Measurements from ENCODE around the gene KLHL35.

DNA sequence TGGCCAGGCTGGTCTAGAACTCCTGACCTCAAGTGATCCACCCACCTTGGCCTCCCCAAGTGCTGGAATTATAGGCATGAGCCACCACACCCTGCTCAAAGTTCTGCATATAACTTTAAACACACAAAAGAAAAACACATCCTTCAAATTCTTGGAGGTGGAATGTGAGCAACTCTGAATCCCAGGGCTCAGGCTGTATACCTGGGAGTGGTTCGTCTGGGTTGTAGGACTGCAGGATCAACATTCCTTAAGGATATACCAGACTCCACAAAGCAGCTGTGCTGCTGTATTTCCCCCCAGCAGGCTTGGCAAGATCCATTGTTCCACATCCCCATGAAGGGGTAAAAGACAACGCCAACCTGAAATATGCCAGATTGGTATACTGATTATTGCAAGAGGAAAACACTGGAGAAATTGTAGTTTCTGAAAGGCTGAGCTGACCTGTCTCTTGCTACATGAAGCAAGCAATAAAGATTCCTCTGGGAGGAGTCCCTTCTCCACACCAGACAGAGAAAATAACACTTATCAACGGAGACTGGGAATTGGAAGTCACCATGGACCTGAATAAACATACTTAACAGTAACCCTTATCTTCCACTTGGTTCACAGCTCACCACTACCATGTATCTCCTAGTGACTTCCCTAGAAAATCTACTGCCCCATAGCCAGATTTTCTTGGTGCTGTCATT, 45.9 kb downstream of the KLHL35 start:
- TF ChIP-seq, protein P1, sequence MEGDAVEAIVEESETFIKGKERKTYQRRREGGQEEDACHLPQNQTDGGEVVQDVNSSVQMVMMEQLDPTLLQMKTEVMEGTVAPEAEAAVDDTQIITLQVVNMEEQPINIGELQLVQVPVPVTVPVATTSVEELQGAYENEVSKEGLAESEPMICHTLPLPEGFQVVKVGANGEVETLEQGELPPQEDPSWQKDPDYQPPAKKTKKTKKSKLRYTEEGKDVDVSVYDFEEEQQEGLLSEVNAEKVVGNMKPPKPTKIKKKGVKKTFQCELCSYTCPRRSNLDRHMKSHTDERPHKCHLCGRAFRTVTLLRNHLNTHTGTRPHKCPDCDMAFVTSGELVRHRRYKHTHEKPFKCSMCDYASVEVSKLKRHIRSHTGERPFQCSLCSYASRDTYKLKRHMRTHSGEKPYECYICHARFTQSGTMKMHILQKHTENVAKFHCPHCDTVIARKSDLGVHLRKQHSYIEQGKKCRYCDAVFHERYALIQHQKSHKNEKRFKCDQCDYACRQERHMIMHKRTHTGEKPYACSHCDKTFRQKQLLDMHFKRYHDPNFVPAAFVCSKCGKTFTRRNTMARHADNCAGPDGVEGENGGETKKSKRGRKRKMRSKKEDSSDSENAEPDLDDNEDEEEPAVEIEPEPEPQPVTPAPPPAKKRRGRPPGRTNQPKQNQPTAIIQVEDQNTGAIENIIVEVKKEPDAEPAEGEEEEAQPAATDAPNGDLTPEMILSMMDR (IDR thresholded peaks at IDR 0.05) = no peak
- no peak for TF ChIP-seq POLR2A (IDR thresholded peaks at IDR 0.05)
